ENCODE results near the gene SMAD4. TPM values are rescaled to one million over a fixed set of nuclear protein-coding genes. Genes with fewer than 3 reads are reported as not detected.

SMAD4 gene
- total RNA-seq, 1 donor from 2014 or later = 75.1 TPM

GRCh38 chr18:51120809-51121596 lies 91.0 kb downstream of the SMAD4 start:
- intact Hi-C loops (cut with DNase I) = no loop called here
- Histone ChIP-seq H3K27me3 (no peaks in the 10 kb centered on the region), H3K9me3 (no peaks in the 10 kb centered on the region)

GRCh38 chr18:51121597-51121857 lies 91.5 kb downstream of the SMAD4 start:
- Histone ChIP-seq H3K36me3 (no peaks in the 10 kb centered on the region), H3K27ac (no peak overlapping the region), H3K27me3 (no peaks in the 10 kb centered on the region), H3K4me1 (no peaks in the 10 kb centered on the region), H3K4me3 (no peak overlapping the region), H3K9me3 (no peaks in the 10 kb centered on the region)
- intact Hi-C loops (cut with DNase I) = no loop called here
- DNase-seq (ENCODE audit: extremely low spot score in 2 of 2) = no peak
- TF ChIP-seq POLR2A (IDR thresholded peaks at IDR 0.05) = no peak
- no peak for TF ChIP-seq POLR2AphosphoS5 (IDR thresholded peaks at IDR 0.05; ENCODE audit: insufficient read depth in 1 of 2, low read depth in 1 of 2)
- no peak for TF ChIP-seq CTCF (IDR thresholded peaks at IDR 0.05)

More at GRCh38 chr18:51120809-51121596, 91.0 kb downstream of the SMAD4 start:
- Histone ChIP-seq H3K4me1 (no peaks in the 10 kb centered on the region), H3K27ac (no peak overlapping the region), H3K36me3 (no peaks in the 10 kb centered on the region), H3K4me3 (no peak overlapping the region)
- DNase-seq (ENCODE audit: extremely low spot score in 2 of 2) = no peak
- TF ChIP-seq POLR2A (IDR thresholded peaks at IDR 0.05) (no peak), POLR2AphosphoS5 (IDR thresholded peaks at IDR 0.05; ENCODE audit: insufficient read depth in 1 of 2, low read depth in 1 of 2) (no peak), CTCF (IDR thresholded peaks at IDR 0.05) (no peak)

GRCh38 chr18:51122266-51123045 lies 92.4 kb downstream of the SMAD4 start:
- intact Hi-C loops (cut with DNase I) = no loop called here
- TF ChIP-seq POLR2AphosphoS5 (IDR thresholded peaks at IDR 0.05; ENCODE audit: insufficient read depth in 1 of 2, low read depth in 1 of 2) (no peak), POLR2A (IDR thresholded peaks at IDR 0.05) (no peak), CTCF (IDR thresholded peaks at IDR 0.05) (no peak)
- DNase-seq (ENCODE audit: extremely low spot score in 2 of 2) = no peak

GRCh38 chr18:51123046-51123395 lies 93.0 kb downstream of the SMAD4 start:
- intact Hi-C loops (cut with DNase I) = no loop called here
- Histone ChIP-seq H3K27ac (no peak overlapping the region), H3K36me3 (no peaks in the 10 kb centered on the region), H3K4me3 (no peak overlapping the region), H3K4me1 (no peaks in the 10 kb centered on the region), H3K27me3 (no peaks in the 10 kb centered on the region), H3K9me3 (no peaks in the 10 kb centered on the region)
- TF ChIP-seq POLR2AphosphoS5 (IDR thresholded peaks at IDR 0.05; ENCODE audit: insufficient read depth in 1 of 2, low read depth in 1 of 2) = no peak
- TF ChIP-seq CTCF (IDR thresholded peaks at IDR 0.05) = no peak
- TF ChIP-seq POLR2A (IDR thresholded peaks at IDR 0.05) = no peak
- no peak for DNase-seq (ENCODE audit: extremely low spot score in 2 of 2)

More at GRCh38 chr18:51122266-51123045, 92.4 kb downstream of the SMAD4 start:
- Histone ChIP-seq H3K36me3 (no peaks in the 10 kb centered on the region), H3K4me1 (no peaks in the 10 kb centered on the region), H3K9me3 (no peaks in the 10 kb centered on the region), H3K27me3 (no peaks in the 10 kb centered on the region), H3K27ac (no peak overlapping the region), H3K4me3 (no peak overlapping the region)

- no peak for DNase-seq (ENCODE audit: extremely low spot score in 2 of 2)
- Histone ChIP-seq H3K27ac (no peak overlapping the region), H3K36me3 (no peaks in the 10 kb centered on the region), H3K4me3 (no peak overlapping the region), H3K27me3 (no peaks in the 10 kb centered on the region), H3K4me1 (no peaks in the 10 kb centered on the region), H3K9me3 (no peaks in the 10 kb centered on the region)
- no peak for TF ChIP-seq CTCF (IDR thresholded peaks at IDR 0.05)
- no peak for TF ChIP-seq POLR2AphosphoS5 (IDR thresholded peaks at IDR 0.05; ENCODE audit: insufficient read depth in 1 of 2, low read depth in 1 of 2)
- TF ChIP-seq POLR2A (IDR thresholded peaks at IDR 0.05) = no peak
- intact Hi-C loops (cut with DNase I) = no loop called here
These were observed 93.5 kb downstream of the SMAD4 start for GRCh38 chr18:51123481-51123880.
